ENCODE measurements around the gene CYP1A1.

The CYP1A1 gene, protein sequence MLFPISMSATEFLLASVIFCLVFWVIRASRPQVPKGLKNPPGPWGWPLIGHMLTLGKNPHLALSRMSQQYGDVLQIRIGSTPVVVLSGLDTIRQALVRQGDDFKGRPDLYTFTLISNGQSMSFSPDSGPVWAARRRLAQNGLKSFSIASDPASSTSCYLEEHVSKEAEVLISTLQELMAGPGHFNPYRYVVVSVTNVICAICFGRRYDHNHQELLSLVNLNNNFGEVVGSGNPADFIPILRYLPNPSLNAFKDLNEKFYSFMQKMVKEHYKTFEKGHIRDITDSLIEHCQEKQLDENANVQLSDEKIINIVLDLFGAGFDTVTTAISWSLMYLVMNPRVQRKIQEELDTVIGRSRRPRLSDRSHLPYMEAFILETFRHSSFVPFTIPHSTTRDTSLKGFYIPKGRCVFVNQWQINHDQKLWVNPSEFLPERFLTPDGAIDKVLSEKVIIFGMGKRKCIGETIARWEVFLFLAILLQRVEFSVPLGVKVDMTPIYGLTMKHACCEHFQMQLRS
- 0 to 0.11 (median 0.02) reads per million in 18 experiments for total RNA-seq

DNA sequence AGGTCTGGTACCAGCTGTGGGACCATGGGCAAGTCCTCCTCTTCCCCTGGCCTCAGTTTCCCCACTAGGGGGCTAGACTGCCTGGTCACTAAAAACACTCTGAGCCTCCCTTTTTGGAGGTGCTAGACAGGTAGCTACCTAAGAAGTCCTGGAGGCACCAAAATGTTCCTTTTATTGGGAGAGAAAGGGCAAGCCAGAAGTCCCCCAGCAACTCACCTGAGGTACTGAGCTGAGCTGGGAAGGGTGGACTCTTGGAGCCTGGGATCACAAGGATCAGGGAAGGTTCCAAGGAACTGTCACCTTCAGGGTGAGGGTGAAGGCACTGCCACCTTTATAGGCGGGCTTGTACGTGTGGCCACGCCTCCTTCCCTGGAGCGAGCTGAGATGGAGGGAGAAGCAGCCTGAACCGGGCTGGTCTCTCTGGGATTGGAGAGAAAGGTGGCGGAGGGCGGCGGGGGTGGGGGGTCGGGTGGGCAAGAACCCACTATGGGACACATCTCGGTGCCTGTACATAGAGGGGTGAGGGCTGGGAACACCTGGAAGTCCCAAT lies at the start of gene CYP1A1:
CYP1A1 (minus strand) TSS at position 304 of the 550 bp plus-strand sequence. CDS start 2,431 bp downstream, outside the sequence.
- no peak for DNase-seq

- no peak for DNase-seq
Observed at GRCh38 chr15:74773731-74774252, 48.5 kb upstream of the CYP1A1 start.

- DNase-seq = no peak
Observed at GRCh38 chr15:74773329-74773728, 48.0 kb upstream of the CYP1A1 start.

DNA sequence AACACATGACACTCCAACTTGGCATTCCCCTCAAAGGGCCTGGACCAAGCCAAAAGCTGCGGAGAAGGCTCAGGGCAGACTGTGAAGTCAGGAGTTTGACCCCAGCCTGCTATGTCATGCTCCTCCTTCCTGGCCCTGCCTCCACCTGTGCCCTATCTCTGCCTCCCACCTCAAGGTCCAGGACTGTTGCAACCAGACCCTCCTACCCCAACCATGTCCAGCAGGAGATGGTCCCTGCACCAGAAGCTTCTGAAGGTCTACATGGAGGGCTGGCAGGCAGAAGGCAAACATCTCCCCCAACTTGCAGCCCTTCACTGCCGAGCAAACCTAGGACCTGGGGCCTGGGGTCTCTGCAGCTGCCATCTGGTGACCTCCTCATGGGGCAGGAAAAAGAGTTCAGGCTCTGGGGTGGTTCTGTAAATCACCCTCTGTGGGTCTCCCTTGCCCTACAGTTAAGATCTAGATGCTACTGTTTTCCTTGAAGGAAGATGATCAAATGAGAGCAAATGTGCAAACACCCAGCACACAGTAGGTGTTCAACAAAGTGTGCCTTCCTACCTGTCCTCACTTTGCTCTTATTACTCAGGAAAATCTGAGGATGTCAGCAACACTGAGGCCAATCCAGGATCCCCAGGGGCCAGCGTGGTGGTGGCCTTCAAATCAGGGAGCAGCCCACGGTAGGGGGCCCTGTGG lies 45.0 kb upstream of the CYP1A1 start:
- no peak for DNase-seq

DNA sequence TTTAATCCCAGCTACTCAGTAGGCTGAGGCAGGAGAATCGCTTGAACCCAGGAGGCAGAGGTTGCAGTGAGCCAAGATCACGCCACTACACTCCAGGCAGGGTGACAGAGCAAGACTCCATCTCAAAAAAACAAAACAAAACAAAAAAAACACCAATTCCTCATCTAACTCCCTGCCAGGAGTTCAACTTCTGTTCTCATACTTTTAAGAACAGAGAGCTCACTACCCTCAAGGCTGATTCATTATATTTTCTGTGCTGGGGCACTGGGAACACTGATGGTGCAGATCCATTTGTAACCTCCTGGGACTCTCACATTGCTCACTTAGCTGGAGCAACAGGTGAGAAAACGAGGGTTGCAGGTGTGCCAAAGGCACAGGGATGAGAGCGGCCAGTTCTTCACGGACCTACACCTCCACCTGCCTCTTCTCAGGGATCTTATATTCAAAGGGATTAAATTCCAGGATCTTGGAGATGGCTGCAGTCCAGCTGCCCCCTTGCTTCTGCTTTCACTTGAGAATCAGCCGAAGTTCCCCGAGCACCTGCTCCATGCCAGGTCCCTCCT lies 44.2 kb upstream of the CYP1A1 start:
- no peak for DNase-seq

DNA sequence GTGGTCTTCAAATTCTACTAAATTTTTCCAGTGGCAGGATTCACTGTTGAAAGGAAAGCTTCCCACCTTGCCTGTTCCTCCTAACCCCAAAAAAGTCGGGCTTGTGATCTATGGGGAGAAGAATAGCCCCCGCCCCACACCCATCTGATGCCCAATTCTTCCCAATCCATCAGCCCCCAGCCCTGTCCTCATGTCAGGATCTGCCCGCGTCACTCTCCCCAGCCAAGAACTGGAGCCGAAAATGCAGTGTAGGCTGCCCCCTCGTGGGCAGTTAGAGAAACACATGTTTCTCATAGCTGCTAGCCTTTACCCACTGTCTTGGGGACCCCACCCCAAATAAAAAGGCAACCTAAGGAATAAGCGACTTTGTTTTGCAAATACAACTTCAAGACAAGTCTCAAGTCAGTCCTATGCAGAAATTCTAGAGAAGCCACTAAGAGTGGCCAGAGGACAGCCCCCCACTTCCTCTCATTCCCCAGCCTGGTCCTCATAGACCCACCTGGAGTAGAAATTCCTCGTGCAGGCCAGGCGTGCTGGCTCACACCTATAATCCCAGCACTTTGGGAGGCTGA lies 43.5 kb upstream of the CYP1A1 start:
- peak; percentile 56 to 62 for DNase-seq

- no peak for DNase-seq
Observed at GRCh38 chr15:74768099-74768770, 42.9 kb upstream of the CYP1A1 start.

GRCh38 chr15:74767167-74768098 lies 42.1 kb upstream of the CYP1A1 start:
- no peak for DNase-seq

DNA sequence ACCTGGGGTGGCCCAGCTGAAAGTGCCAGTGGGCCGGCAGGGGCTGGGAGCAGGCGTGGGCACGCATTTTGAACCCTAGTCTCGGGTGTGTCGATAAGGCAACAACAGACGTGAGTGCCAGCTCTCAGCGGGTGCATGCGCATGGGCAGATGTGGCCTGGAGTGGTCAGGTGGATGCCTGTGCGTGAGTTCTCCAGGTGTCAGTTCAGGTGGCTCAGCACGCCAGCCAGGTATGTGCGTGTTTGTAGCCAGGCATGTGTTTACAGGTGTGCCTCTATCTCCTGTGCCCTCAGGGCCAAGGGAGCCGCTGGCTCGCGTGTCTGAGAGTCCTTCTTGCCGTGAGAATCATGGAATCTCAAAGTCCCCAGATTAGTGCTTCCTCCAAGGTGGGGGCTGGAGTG lies 38.1 kb upstream of the CYP1A1 start:
- no peak for DNase-seq

DNA sequence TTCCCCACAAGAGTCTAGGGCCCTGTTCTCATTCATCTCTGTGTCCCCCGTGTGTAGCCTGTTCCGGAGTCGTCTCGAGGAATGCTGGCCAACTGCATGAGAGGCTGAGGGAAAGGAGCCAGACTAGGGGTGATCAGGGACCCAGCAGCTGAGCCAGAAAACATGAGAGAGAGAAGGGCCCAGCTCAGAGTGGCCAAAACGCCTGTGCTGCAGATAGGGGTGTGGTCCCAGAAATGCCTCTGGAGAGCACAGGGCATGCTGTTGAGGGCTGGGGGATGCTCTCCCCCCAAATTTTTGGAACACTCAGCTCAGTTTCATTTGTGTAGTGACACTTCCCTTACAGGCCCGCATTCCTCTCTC lies 37.4 kb upstream of the CYP1A1 start:
- no peak for DNase-seq

- DNase-seq = no peak
Observed at GRCh38 chr15:74758736-74759135, 33.4 kb upstream of the CYP1A1 start.

GRCh38 chr15:74754593-74755215 lies 29.4 kb upstream of the CYP1A1 start:
- DNase-seq = no peak

- DNase-seq = no peak
Observed at GRCh38 chr15:74752531-74752930, 27.2 kb upstream of the CYP1A1 start.

GRCh38 chr15:74752011-74752410 lies 26.7 kb upstream of the CYP1A1 start:
- no peak for DNase-seq

DNA sequence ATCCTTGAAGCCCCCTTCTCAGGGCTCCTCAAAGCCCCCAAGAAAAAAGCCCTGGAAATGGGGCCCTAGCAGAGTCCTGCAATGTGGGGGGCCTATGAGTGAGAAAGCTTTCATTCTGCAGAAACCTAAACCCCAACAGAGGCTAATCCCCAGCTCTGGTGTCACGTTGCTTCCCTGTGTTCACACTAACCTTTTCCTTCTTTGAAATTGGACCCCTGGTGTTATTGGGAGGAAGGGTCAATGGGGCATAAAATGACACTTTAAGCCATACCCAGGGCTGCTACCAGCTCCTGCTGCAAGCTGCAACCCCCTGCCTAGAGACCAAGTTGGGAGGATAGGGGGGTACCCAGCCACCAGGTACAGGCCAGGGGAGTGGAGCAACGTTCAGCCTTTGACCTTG lies 25.4 kb upstream of the CYP1A1 start:
- no peak for DNase-seq

- DNase-seq = no peak
Observed at GRCh38 chr15:74749832-74750231, 24.5 kb upstream of the CYP1A1 start.

- DNase-seq = no peak
Observed at GRCh38 chr15:74748322-74748946, 23.1 kb upstream of the CYP1A1 start, which contains the start of gene CYP1A2. CYP1A2 (plus strand) TSS chr15:74748845; CDS start chr15:74749739, 894 bp downstream.

GRCh38 chr15:74746389-74746788 lies 21.1 kb upstream of the CYP1A1 start:
- DNase-seq = no peak

- no peak for DNase-seq
Observed at GRCh38 chr15:74742422-74742821, 17.1 kb upstream of the CYP1A1 start.

- DNase-seq = peak; percentile 17 to 38
Observed at GRCh38 chr15:74738239-74738638, 12.9 kb upstream of the CYP1A1 start.

All from inflammatory macrophage (primary cell).